RWPE2 (cell line): Measurements from ENCODE around the gene PHETA2.
"Not testable (repeated sequence)": the region's sequence is repeated elsewhere in the genome, so short reads cannot be mapped to it uniquely, and the experiment has no call there.

ENCODE experiments used
- ATAC-seq: fragments of 200-7000 bp; cut with Tn5 transposase; 3 replicates; pipeline ENCODE4 v1.9.1; 2021; ENCODE audit warnings: low read depth
- DNase-seq: peaks from one replicate; pipeline ENCODE4 v3.0.0-alpha.2; 2020; ENCODE audit warnings: low spot score
- H3K27ac ChIP-seq: fragments of 450-650 bp; 2 replicates; pipeline ENCODE4 v1.5.1; 2017; ENCODE audit warnings: mild to moderate bottlenecking; ENCODE audit not compliant: poor library complexity, severe bottlenecking
- H3K27me3 ChIP-seq: fragments of 250-450 bp; sonication (Bioruptor Pico); 2 replicates; pipeline ENCODE4 v1.5.1; 2021; ENCODE audit warnings: mild to moderate bottlenecking, moderate library complexity; ENCODE audit not compliant: insufficient read depth, poor library complexity, severe bottlenecking
- H3K36me3 ChIP-seq: fragments of 250-450 bp; sonication (Bioruptor Pico); 2 replicates; pipeline ENCODE4 v1.5.1; 2020; ENCODE audit warnings: low read depth, mild to moderate bottlenecking, moderate library complexity
- H3K4me1 ChIP-seq: fragments of 250-450 bp; sonication (Bioruptor Pico); 2 replicates; pipeline ENCODE4 v1.5.1; 2021; ENCODE audit warnings: mild to moderate bottlenecking, moderate library complexity; ENCODE audit not compliant: insufficient read depth, poor library complexity, severe bottlenecking
- H3K4me3 ChIP-seq: fragments of 250-450 bp; sonication (Bioruptor Pico); 2 replicates; pipeline ENCODE4 v1.5.1; 2021; ENCODE audit warnings: mild to moderate bottlenecking, moderate library complexity; ENCODE audit not compliant: severe bottlenecking
- H3K9me3 ChIP-seq: fragments of 250-450 bp; sonication (Bioruptor Pico); 2 replicates; pipeline ENCODE4 v1.5.1; 2021; ENCODE audit warnings: mild to moderate bottlenecking, moderate library complexity; ENCODE audit not compliant: severe bottlenecking
- TF ChIP-seq, protein P1 (sequence below): fragments of 450-650 bp; IDR thresholded peaks from one replicate; pipeline ENCODE4 v1.5.1; 2017; ENCODE audit warnings: mild to moderate bottlenecking, moderate library complexity; ENCODE audit not compliant: poor library complexity, severe bottlenecking

PHETA2 gene

DNA sequence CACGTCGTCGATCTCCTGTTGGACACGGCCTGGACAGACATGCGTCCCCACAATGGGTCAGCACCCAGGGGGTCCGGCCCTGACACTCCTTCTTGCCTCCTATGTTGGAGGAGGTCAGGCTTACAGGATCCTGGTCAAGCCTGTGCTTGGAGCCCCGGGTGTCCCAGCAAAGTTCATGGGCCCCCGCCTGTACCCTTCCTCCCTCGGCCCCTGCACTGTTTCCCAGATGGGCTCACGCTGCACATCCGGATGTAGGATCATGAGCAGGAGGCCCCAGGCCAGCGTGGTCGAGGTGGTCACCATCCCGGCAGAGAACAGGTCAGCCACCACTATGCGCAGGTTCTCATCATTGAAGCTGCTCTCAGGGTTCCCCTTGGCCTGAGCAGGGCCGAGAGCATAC lies 53.6 kb downstream of the PHETA2 start:
- TF ChIP-seq, protein P1, sequence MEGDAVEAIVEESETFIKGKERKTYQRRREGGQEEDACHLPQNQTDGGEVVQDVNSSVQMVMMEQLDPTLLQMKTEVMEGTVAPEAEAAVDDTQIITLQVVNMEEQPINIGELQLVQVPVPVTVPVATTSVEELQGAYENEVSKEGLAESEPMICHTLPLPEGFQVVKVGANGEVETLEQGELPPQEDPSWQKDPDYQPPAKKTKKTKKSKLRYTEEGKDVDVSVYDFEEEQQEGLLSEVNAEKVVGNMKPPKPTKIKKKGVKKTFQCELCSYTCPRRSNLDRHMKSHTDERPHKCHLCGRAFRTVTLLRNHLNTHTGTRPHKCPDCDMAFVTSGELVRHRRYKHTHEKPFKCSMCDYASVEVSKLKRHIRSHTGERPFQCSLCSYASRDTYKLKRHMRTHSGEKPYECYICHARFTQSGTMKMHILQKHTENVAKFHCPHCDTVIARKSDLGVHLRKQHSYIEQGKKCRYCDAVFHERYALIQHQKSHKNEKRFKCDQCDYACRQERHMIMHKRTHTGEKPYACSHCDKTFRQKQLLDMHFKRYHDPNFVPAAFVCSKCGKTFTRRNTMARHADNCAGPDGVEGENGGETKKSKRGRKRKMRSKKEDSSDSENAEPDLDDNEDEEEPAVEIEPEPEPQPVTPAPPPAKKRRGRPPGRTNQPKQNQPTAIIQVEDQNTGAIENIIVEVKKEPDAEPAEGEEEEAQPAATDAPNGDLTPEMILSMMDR, result no peak
- Histone ChIP-seq H3K4me3 (no peak overlapping the region), H3K27me3 (no peaks in the 10 kb centered on the region), H3K27ac (no peak overlapping the region), H3K36me3 (no peaks in the 10 kb centered on the region), H3K9me3 (no peaks in the 10 kb centered on the region), H3K4me1 (no peaks in the 10 kb centered on the region)
- DNase-seq, result no peak
- ATAC-seq, result no peak

DNA sequence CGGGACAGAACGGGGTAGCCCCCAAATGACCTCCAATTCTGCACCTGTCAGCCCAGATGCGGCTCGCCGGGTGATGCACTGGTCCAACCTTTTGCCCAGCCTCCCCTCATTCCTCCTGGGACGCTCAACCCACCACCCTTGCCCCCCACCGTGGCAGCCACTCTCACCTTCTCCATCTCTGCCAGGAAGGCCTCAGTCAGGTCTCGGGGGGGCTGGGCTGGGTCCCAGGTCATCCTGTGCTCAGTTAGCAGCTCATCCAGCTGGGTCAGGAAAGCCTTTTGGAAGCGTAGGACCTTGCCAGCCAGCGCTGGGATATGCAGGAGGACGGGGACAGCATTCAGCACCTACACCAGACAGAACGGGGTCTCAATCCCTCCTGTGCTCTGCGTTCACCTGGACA lies 54.0 kb downstream of the PHETA2 start:
- not testable (repeated sequence) for H3K4me3 ChIP-seq, H3K9me3 ChIP-seq, H3K36me3 ChIP-seq, H3K27ac ChIP-seq, H3K4me1 ChIP-seq, ATAC-seq, H3K27me3 ChIP-seq, DNase-seq
